ENCODE data around the gene ENPP4. TPM values are rescaled to one million over a fixed set of nuclear protein-coding genes. Genes with fewer than 3 reads are reported as not detected.

ENPP4 gene
- total and polyA plus RNA-seq, 2 of the 4 experiments (the other 2 are of a cell fraction) = under 0.01 to 0.03 TPM

- POLR2A ChIA-PET (ENCODE audit: unreplicated experiment) = no interaction called here
- H4K5ac ChIP-seq (ENCODE audit: low read depth, low read length) = no peak overlapping the region
- TF ChIP-seq CEBPB (IDR thresholded peaks at IDR 0.05; ENCODE audit: low read depth, low read length) (no peak), MAFK (IDR thresholded peaks at IDR 0.05; ENCODE audit: low read depth, low read length) (no peak), RAD21 (IDR thresholded peaks at IDR 0.05; ENCODE audit: low read length) (no peak), FOS (IDR thresholded peaks at IDR 0.05; ENCODE audit: low read depth, low read length) (no peak), BHLHE40 (IDR thresholded peaks at IDR 0.05; ENCODE audit: low read depth, low read length) (no peak), POLR2A (IDR thresholded peaks at IDR 0.05; ENCODE audit: low read depth, low read length) (no peak)
- intact Hi-C loops (cut with micrococcal nuclease) (no loop called here), in situ Hi-C loops (cut with MboI; ENCODE audit: low sequenced_read_pairs) (no loop called here), dilution Hi-C loops (cut with HindIII; ENCODE audit: low sequenced_read_pairs, unreplicated experiment) (no loop called here)
- no peaks in the 10 kb centered on the region for H3K9me1 ChIP-seq (ENCODE audit: insufficient read depth, low read length)
- no peak overlapping the region for H4K91ac ChIP-seq (ENCODE audit: insufficient read depth, low read depth, low read length)
- no peak overlapping the region for H3K9ac ChIP-seq (ENCODE audit: low read depth, low read length)
- no peaks in the 10 kb centered on the region for H3K4me1 ChIP-seq (ENCODE audit: control insufficient read depth, insufficient read depth, low read length)
- H4K8ac ChIP-seq (ENCODE audit: low read depth in 2 of 2, low read length in 2 of 2) = no peak overlapping the region
- H3K27me3 ChIP-seq (ENCODE audit: control insufficient read depth, insufficient read depth, low read length) = no peaks in the 10 kb centered on the region
- H3K23ac ChIP-seq (ENCODE audit: low read depth, low read length) = no peak overlapping the region
- CTCF ChIA-PET = no interaction called here
- no CpG with 5 or more reads among the region's 1 CpG for WGBS, 2 experiments (ENCODE audit: extremely low coverage in 2 of 2, insufficient read length in 1 of 2)
- H2BK20ac ChIP-seq (ENCODE audit: low read depth, low read length) = no peak overlapping the region
- no peak overlapping the region for H3K4me3 ChIP-seq (ENCODE audit: insufficient read depth, low read depth, low read length)
- no peaks in the 10 kb centered on the region for H3K79me1 ChIP-seq (ENCODE audit: low read depth in 1 of 2, low read length in 2 of 2)
- no peak overlapping the region for H2AK9ac ChIP-seq (replicated peaks; ENCODE audit: low read depth, low read length, poor library complexity)
- H2BK15ac ChIP-seq (ENCODE audit: low read depth, low read length) = no peak overlapping the region
- no peaks in the 10 kb centered on the region for H3K9me3 ChIP-seq (ENCODE audit: control insufficient read depth, insufficient read depth, low read length)
- no peak overlapping the region for H3K4ac ChIP-seq (ENCODE audit: low read depth, low read length)
- ATAC-seq (ENCODE audit: low read depth) = no peak
- no peak for DNase-seq
- H3K4me2 ChIP-seq (ENCODE audit: low read depth, low read length) = no peak overlapping the region
- H3K14ac ChIP-seq (replicated peaks; ENCODE audit: low read depth, low read length) = no peak overlapping the region
- no peak overlapping the region for H3K18ac ChIP-seq (ENCODE audit: low read depth, low read length)
- no peak overlapping the region for H2BK120ac ChIP-seq (ENCODE audit: low read depth, low read length)
- no peak overlapping the region for H3K27ac ChIP-seq (ENCODE audit: insufficient read depth, low read length)
- H2AK5ac ChIP-seq (ENCODE audit: low read depth, low read length) = no peak overlapping the region
- no peak overlapping the region for H3K56ac ChIP-seq (ENCODE audit: extremely low read depth, insufficient read depth, low read length)
- H3K36me3 ChIP-seq (ENCODE audit: control insufficient read depth, insufficient read depth, low read length) = no peaks in the 10 kb centered on the region
- no peaks in the 10 kb centered on the region for H4K20me1 ChIP-seq (ENCODE audit: insufficient read depth, low read length)
- BruUV-seq (replicated peaks) = no TSS peak
- no peak overlapping the region for H2AFZ ChIP-seq (replicated peaks; ENCODE audit: low read length, poor library complexity)
- no peak overlapping the region for H2BK5ac ChIP-seq (ENCODE audit: low read depth, low read length, poor library complexity, severe bottlenecking)
Observed at GRCh38 chr6:46105568-46105967, 24.2 kb upstream of the ENPP4 start.

All from IMR-90 (cell line).